ENCODE data around the gene SCRN1.

- TF ChIP-seq POLR2A (IDR thresholded peaks at IDR 0.05) (no peak), CTCF (IDR thresholded peaks at IDR 0.05) (no peak), EP300 (IDR thresholded peaks at IDR 0.05; ENCODE audit: low read depth) (no peak)
Measured at GRCh38 chr7:29980151-29980550, 9.4 kb downstream of the SCRN1 start.
